HepG2 (cell line): ENCODE data around the gene MINDY1. TPM values are rescaled to one million over a fixed set of nuclear protein-coding genes. Genes with fewer than 3 reads are reported as not detected.

Source experiments
- CREB3 ChIP-seq: sonication (generic); formaldehyde crosslinking; IDR thresholded peaks from 2 replicates; pipeline ENCODE4 v1.5.0; 2020; ENCODE audit warnings: missing genetic modification reagents
- DZIP1 ChIP-seq: sonication (generic); formaldehyde crosslinking; IDR thresholded peaks from 2 replicates; pipeline ENCODE4 v1.5.0; 2020; ENCODE audit warnings: mild to moderate bottlenecking, missing genetic modification reagents
- EEA1 ChIP-seq: sonication (generic); formaldehyde crosslinking; IDR thresholded peaks from 2 replicates; pipeline ENCODE4 v1.5.1; 2020; ENCODE audit warnings: mild to moderate bottlenecking, missing genetic modification reagents, borderline replicate concordance
- HDAC6 ChIP-seq: fragments of 200-600 bp; sonication (generic); IDR thresholded peaks from 2 replicates; pipeline ENCODE4 v1.7.0; 2017; ENCODE audit warnings: mild to moderate bottlenecking, antibody characterized with exemption, low read length, low read depth
- HIC2 ChIP-seq: sonication (generic); formaldehyde crosslinking; IDR thresholded peaks from 2 replicates; pipeline ENCODE4 v1.9.0; 2022; ENCODE audit warnings: low read depth, missing genetic modification reagents
- HNF4G ChIP-seq, 2 experiments: sonication (generic) in 1 of 2; formaldehyde crosslinking in 1 of 2; IDR thresholded peaks; 2 replicates each; pipeline versions ENCODE4 v1.4.0 to v1.6.1; 2011 to 2020; ENCODE audit warnings: borderline replicate concordance in 2 of 2, low read depth in 2 of 2, mild to moderate bottlenecking in 2 of 2, low read length in 1 of 2, missing genetic modification reagents in 1 of 2, moderate library complexity in 1 of 2
- KDM1A ChIP-seq: IDR thresholded peaks from 2 replicates; pipeline ENCODE4 v1.6.1; 2016; ENCODE audit warnings: missing compliant biosample characterization
- KDM3A ChIP-seq: IDR thresholded peaks from 2 replicates; pipeline ENCODE4 v1.6.1; 2018; ENCODE audit warnings: low read depth, missing compliant biosample characterization
- MTF1 ChIP-seq: sonication (generic); formaldehyde crosslinking; IDR thresholded peaks from 2 replicates; pipeline ENCODE4 v1.5.0; 2020; ENCODE audit warnings: missing genetic modification reagents
- MXD3 ChIP-seq: IDR thresholded peaks from 2 replicates; pipeline ENCODE4 v1.6.1; 2016; ENCODE audit warnings: mild to moderate bottlenecking, missing biosample characterization, missing genetic modification reagents
- ONECUT2 ChIP-seq: sonication (generic); formaldehyde crosslinking; IDR thresholded peaks from 2 replicates; pipeline ENCODE4 v1.4.0; 2020; ENCODE audit warnings: missing genetic modification reagents
- SNAI1 ChIP-seq: sonication (generic); formaldehyde crosslinking; IDR thresholded peaks from 2 replicates; pipeline ENCODE4 v1.5.0; 2020; ENCODE audit warnings: mild to moderate bottlenecking, missing genetic modification reagents, borderline replicate concordance
- SRSF1 ChIP-seq: fragments of 200-400 bp; formaldehyde crosslinking; optimal IDR thresholded peaks from 2 replicates; pipeline ENCODE3; 2017; ENCODE audit warnings: mild to moderate bottlenecking, low read depth, low read length, moderate library complexity
- ZKSCAN8 ChIP-seq: IDR thresholded peaks from 2 replicates; pipeline ENCODE4 v1.6.1; 2016; ENCODE audit warnings: borderline replicate concordance, missing genetic modification reagents, missing compliant biosample characterization
- ZNF253 ChIP-seq: sonication (generic); formaldehyde crosslinking; IDR thresholded peaks from 2 replicates; pipeline ENCODE4 v1.8.0; 2022; ENCODE audit warnings: mild to moderate bottlenecking, missing genetic modification reagents, borderline replicate concordance
- ZNF660 ChIP-seq: sonication (generic); formaldehyde crosslinking; IDR thresholded peaks from 2 replicates; pipeline ENCODE4 v1.5.1; 2020; ENCODE audit warnings: mild to moderate bottlenecking, low read depth, missing genetic modification reagents, borderline replicate concordance
- ZNF790 ChIP-seq: sonication (generic); formaldehyde crosslinking; IDR thresholded peaks from 2 replicates; pipeline ENCODE4 v1.8.0; 2022; ENCODE audit warnings: missing genetic modification reagents, mild to moderate bottlenecking, borderline replicate concordance
- polyA plus RNA-seq, 8 experiments: library from polyadenylated mRNA; depleted of rRNA in 3 of 8; stranded (reverse) in 7 of 8; unstranded in 1 of 8; fragments of >200 nt; fragmentation: Illumina TruSeq in 4 of 8; extraction: Trizol in 4 of 8; gene quantifications; 2 replicates each; pipeline versions ENCODE4 v1.2.1 to v1.2.3, GENCODE V29; 2011 to 2016; ENCODE audit warnings: low read depth in 4 of 8, missing spikeins in 1 of 8, mixed read lengths in 1 of 8; ENCODE audit not compliant: insufficient read depth in 1 of 8
- total RNA-seq, 5 experiments: library from RNA; depleted of rRNA; stranded (reverse); fragments of >200 nt; fragmentation: Illumina TruSeq; extraction: Trizol; gene quantifications; 2 replicates each; pipeline ENCODE4 v1.2.3, GENCODE V29; 2016; ENCODE audit warnings: low read depth in 1 of 5
- TF ChIP-seq, protein P1 (sequence below): sonication (generic); formaldehyde crosslinking; IDR thresholded peaks from 2 replicates; pipeline ENCODE4 v1.4.0; 2020; ENCODE audit warnings: missing genetic modification reagents
- TF ChIP-seq, protein P2 (sequence below): IDR thresholded peaks from 2 replicates; pipeline ENCODE4 v1.6.1; 2016; ENCODE audit warnings: missing compliant biosample characterization, missing genetic modification reagents, borderline replicate concordance

MINDY1 gene
- total and polyA plus RNA-seq, 2 of the 13 experiments (the other 11 are each of a cell fraction or from before 2014, with no cell fraction given), result 11.1 to 15.0 TPM

GRCh38 chr1:150979092-150980056, 27.3 kb downstream of the MINDY1 start (continued):
- TF ChIP-seq MXD3 (peak; percentile 60; the same call in 1 of the 2 replicates), HDAC6 (no peak), EEA1 (CRISPR knock-in tag) (no peak), SNAI1 (CRISPR knock-in tag) (no peak), SRSF1 (no peak), KDM3A (no peak; the same call in 1 of the 2 replicates), ZNF790 (CRISPR knock-in tag) (no peak), CREB3 (CRISPR knock-in tag) (no peak), HIC2 (CRISPR knock-in tag) (0 out of 2 replicates have a peak, but pooled peaks have one; percentile 26), HNF4G (IDR thresholded peaks at IDR 0.05; ENCODE audit: borderline replicate concordance, low read depth, low read length) (no peak), HNF4G (CRISPR knock-in tag; IDR thresholded peaks at IDR 0.05; ENCODE audit: borderline replicate concordance, low read depth) (no peak), MTF1 (CRISPR knock-in tag) (no peak), ONECUT2 (no peak), ZKSCAN8 (CRISPR knock-in tag) (no peak), KDM1A (CRISPR knock-in tag) (no peak), DZIP1 (no peak), ZNF253 (CRISPR knock-in tag) (no peak), ZNF660 (CRISPR knock-in tag) (no peak)
- TF ChIP-seq, protein P1, sequence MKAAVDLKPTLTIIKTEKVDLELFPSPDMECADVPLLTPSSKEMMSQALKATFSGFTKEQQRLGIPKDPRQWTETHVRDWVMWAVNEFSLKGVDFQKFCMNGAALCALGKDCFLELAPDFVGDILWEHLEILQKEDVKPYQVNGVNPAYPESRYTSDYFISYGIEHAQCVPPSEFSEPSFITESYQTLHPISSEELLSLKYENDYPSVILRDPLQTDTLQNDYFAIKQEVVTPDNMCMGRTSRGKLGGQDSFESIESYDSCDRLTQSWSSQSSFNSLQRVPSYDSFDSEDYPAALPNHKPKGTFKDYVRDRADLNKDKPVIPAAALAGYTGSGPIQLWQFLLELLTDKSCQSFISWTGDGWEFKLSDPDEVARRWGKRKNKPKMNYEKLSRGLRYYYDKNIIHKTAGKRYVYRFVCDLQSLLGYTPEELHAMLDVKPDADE, result no peak
- TF ChIP-seq, protein P2, sequence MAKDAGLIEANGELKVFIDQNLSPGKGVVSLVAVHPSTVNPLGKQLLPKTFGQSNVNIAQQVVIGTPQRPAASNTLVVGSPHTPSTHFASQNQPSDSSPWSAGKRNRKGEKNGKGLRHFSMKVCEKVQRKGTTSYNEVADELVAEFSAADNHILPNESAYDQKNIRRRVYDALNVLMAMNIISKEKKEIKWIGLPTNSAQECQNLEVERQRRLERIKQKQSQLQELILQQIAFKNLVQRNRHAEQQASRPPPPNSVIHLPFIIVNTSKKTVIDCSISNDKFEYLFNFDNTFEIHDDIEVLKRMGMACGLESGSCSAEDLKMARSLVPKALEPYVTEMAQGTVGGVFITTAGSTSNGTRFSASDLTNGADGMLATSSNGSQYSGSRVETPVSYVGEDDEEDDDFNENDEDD, result no peak
